HT-29 (cell line): ENCODE measurements around the gene QSOX1. TPM values are rescaled to one million over a fixed set of nuclear protein-coding genes. Genes with fewer than 3 reads are reported as not detected.

Source experiments
- DNase-seq: peaks from one replicate; pipeline ENCODE4 v3.0.0-alpha.2; 2015; ENCODE audit warnings: low spot score
- total RNA-seq: library from RNA; depleted of rRNA; stranded (reverse); fragments of >200 nt; shearing (Covaris generic); gene quantifications from 2 replicates; pipeline ENCODE4 v1.2.3, GENCODE V29; 2014

QSOX1 gene
- total RNA-seq, 1 experiment from 2014 or later = 95.9 TPM

DNA sequence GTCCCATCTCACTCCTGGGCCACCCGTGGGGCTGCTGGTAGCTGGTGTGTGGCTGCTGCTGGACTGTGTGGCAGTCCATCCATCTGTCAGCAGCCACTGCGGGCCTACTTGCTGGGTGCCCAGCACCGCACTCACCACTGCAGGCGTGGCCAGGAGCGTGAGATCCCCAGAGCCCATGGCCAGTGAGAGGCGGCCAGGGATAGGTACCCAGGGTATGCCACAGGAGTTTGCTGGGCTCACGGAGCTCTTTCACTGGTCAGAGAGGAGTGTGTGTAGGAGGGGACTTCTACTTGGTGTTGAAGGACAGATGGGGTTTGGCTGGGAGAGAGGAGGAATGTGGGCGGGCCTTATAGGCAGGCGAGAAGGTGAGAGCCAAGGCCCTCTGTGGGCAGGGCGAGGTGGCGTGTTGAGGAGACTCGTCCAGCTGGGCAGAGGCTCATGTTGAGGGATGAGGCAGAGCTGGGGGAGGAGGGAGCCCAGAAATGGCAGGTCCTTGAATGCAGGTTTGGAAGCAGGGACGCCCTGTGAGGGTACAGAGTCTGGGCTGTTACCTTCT lies 15.0 kb downstream of the QSOX1 start:
- DNase-seq = peak; percentile 30

DNA sequence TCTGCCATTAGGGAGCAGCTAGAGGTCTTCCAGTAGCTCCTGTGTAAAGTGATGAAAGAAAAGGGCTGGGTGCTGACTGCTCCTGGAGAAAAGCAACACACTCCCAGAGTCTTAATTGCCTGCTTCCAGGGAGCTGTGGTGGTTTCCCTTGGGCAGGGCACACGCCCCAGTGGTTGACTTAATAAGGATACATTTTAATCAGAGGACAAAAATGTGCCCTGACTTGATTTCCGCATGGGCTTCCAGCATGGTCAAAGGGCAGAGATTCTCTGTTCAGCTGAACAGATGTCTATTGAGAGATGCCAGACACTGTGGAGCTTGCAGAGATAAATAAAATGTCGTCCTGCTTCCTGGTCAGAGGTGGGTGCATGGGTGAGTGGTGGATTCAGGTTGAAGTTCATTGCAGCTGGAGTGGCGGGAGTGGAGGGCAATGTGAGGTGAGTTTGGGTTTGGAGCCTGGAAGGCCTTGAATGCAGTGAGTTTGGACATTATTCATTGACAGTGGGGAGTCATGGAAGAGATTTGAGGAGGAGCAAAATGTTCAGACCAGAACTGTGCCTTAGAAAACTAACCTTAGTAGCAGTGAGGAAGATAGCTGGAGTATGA lies 16.0 kb downstream of the QSOX1 start:
- DNase-seq = peak; percentile 63

GRCh38 chr1:180171691-180172090 lies 17.0 kb downstream of the QSOX1 start:
- DNase-seq = no peak

- no peak for DNase-seq
Observed at GRCh38 chr1:180173451-180173850, 18.8 kb downstream of the QSOX1 start.

DNA sequence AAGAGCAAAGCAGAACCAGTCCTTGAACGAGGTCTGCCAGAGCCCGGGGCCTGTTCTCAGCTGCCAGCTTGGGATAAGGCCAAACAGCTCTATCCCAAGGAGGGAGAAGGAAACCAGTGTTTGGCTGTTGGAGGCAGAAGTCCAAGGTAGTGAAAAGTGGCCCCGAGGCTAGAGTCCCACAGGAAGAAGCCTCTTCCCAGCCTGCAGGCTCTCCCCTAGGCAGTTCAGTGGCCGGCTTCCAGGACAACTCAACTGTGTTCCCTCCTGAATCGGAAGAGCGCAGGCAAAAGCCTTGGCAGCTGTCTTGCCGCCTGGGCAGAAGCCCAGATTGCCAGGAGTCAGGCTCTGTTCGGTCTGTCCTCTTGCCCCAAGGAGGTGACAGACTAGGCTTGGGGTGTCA lies 19.3 kb downstream of the QSOX1 start:
- no peak for DNase-seq

- DNase-seq = no peak
Observed at GRCh38 chr1:180175291-180175690, 20.6 kb downstream of the QSOX1 start.

DNA sequence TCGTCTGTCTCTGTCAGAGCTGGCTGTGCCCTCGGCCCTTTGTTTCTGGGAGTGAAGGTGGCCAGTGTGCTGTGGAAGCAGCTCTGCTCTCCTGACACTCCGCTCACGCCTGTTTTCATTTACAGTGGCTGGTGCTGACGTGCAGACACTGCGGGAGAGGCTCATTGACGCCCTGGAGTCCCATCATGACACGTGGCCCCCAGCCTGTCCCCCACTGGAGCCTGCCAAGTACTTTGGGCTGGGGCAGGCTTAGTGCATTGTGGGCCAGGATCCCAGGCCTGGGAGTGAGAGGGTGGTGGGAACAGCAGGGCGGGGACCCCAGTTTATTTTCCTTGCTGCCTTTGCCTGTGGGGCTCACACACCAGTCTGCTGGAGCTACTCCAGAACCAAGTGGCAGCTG lies 21.1 kb downstream of the QSOX1 start:
- no peak for DNase-seq

- no peak for DNase-seq
Observed at GRCh38 chr1:180176965-180177364, 22.3 kb downstream of the QSOX1 start.

DNA sequence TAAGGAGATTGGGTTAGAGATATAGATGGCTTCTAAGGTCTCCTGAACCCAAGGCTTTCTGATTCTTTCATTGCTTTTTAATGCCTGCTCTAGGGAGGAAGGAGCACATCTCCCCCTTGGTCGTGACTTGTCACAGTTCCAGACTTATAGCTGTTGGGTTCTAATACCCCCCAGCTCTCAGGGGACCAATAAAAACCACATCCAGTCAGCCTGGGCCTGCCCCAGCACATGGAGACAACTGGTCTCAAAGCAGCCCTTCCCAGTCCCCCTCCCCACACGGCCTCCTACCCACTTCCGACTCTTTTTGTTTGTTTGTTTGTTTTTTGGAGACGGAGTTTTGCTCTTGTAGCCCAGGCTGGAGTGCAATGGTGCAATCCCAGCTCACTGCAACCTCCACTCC lies 23.3 kb downstream of the QSOX1 start:
- no peak for DNase-seq

- peak; percentile 86 for DNase-seq
Observed at GRCh38 chr1:180178511-180179161, 24.0 kb downstream of the QSOX1 start.

GRCh38 chr1:180179162-180179957 lies 24.7 kb downstream of the QSOX1 start:
- no peak for DNase-seq

DNA sequence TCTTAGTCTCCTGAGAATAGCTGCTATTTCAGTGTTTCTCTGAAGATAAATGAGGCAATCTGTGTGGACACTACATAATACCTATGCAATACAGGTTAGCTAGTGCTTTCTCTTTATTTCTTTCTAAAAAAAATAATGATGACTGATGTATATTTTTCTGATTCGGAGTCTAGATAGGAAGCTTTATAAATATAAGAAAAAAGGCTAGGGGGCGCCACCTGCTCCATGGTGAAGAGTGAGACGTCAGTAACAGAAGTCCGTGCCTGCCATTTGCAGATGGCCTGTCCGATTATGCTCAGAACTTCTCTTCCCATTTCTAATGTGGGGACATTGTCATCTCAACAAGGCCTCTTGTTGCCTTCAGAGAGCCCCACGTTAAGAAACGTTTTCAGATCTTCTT lies 26.4 kb downstream of the QSOX1 start:
- DNase-seq = peak; percentile 19

DNA sequence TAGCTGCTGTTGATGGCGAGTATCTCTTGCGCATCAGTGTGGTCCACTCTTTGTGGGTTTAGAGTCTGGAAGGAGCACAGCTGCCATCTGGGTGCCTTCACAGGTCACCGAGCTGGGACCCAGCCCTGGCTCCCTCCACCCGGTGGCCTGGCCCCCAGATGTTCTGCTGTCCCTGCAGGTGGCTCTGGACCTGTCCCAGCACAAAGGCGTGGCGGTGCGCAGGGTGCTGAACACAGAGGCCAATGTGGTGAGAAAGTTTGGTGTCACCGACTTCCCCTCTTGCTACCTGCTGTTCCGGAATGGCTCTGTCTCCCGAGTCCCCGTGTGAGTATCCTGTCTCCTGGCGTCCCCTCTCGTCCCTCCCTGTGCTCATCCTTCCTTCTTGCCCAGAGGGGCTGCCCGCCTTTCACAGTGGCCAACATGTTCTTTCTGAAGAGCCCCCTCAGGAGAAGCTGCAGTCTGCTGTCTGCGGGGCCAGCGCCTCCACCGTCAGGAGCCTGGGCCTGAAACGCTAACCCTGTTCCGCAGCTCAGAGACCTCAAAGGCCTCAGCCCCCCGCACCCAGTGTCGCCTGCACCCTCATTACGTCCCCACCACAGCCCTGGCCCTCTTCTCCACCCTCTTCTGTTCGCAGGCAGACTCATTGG lies 27.4 kb downstream of the QSOX1 start:
- no peak for DNase-seq

- no peak for DNase-seq
Observed at GRCh38 chr1:180182643-180183311, 28.1 kb downstream of the QSOX1 start.

- DNase-seq = no peak
Observed at GRCh38 chr1:180183426-180183825, 28.8 kb downstream of the QSOX1 start.

GRCh38 chr1:180184041-180184440 lies 29.4 kb downstream of the QSOX1 start:
- no peak for DNase-seq

DNA sequence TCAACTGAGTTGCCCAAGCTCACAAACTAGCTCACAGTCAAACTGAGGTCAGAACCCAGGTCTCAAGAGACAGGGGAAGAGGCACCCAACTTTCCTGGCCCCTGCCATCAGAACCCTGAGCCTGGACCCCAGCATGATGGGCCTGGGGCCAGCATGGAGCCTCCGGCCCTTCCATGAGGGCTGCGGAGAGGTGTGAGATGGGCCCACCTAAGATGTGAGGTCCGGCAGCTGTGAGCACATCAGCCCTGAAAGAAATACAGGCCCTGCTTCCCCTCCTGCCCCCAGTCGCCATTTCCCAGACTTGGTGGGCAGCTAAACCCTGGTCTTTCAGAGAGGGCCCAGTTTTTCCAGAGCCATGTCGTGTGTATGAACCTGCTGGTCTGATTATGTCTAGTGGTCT lies 30.6 kb downstream of the QSOX1 start:
- no peak for DNase-seq

DNA sequence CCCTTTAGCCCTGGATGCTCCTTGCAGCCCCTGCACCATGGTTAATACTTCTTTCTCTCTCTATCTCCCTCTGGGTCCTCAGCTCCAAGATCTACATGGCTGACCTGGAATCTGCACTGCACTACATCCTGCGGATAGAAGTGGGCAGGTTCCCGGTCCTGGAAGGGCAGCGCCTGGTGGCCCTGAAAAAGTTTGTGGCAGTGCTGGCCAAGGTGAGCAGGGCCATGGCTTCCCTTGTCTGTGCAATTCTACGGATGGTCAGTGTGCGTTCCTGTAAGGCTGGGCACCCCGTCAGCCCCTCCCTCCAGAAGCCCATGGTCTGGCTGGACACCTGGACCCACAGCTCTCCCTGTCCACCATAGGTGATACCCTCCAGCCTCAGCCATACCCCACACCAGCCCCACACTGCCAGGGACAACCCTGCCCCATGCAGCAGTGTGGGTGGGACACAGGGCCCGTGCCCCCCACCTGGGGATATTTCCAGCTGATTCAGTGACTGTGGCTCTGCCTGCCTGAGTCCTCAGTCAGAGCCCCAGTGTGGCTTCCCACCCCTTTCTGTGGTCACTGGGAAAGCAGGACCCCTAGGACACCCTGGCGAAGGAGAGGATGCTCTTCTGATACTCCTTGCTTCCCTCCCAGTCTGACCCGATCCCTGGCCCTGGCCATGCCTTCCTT lies 31.4 kb downstream of the QSOX1 start:
- no peak for DNase-seq

DNA sequence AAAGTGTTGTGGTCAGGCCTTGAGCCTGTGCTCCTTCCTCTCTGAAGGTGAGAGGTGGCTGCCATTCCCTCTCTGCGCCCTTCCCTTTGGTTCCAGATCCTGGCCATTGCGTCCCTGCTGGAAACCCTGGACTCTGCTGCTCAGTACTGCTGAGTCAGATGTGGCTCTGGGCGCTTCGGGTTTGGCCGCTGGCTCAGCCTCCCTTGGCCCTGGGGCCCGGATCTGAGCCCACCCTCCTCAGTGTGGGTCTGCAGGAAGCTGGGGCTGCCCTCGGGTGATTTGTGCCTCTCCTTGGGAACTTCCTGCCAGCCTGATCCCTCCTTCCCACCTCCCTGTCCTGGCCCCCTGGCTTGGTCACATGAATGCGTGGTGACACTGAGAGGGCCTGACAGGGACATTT lies 32.2 kb downstream of the QSOX1 start:
- no peak for DNase-seq

DNA sequence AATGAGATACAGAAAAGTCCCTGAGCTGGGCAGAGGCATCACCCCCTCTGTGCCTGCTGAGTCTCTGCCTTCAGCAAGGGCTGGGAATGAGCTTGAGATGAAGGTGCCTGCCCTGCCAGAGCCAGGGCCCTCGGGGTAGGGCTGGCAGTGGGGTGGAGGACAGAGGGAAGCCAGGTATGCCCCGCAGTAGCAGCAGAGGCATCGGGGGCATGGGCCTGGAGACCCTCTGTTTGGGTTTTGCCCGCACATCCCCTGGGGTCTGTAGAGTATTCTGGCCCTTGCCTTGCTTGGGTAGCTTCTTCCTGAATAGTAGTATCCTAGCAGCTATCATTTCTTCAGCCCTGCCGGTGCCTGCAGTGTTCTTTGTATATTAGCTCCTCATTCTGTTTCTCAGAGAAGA lies 33.0 kb downstream of the QSOX1 start:
- no peak for DNase-seq

GRCh38 chr1:180188091-180188506 lies 33.4 kb downstream of the QSOX1 start:
- DNase-seq = peak; percentile 90
